GM12891 (cell line): ENCODE results near the gene INMT. TPM values are rescaled to one million over a fixed set of nuclear protein-coding genes. Genes with fewer than 3 reads are reported as not detected.

ENCODE experiments used
- DNase-seq: peaks from one replicate; pipeline ENCODE4 v3.0.0; 2011; ENCODE audit warnings: low spot score; ENCODE audit not compliant: insufficient read length
- FAIRE-seq: peaks from 2 replicates; lab custom pipeline; 2011; peaks lifted over from hg19 to GRCh38; lab: Jason Lieb, UNC
- PAX5 ChIP-seq: IDR thresholded peaks from 2 replicates; pipeline ENCODE4 v1.6.1; 2011; ENCODE audit warnings: low read length, moderate library complexity, mild to moderate bottlenecking; ENCODE audit not compliant: insufficient read depth, severe bottlenecking
- POLR2A ChIP-seq: IDR thresholded peaks from 2 replicates; pipeline ENCODE4 v1.6.1; 2011; ENCODE audit warnings: low read depth, low read length, control low read depth
- POLR2AphosphoS5 ChIP-seq: IDR thresholded peaks from 2 replicates; pipeline ENCODE4 v1.6.1; 2011; ENCODE audit warnings: low read depth, low read length, control low read depth
- POU2F2 ChIP-seq: IDR thresholded peaks from 2 replicates; pipeline ENCODE4 v1.6.1; 2011; ENCODE audit warnings: low read depth, mild to moderate bottlenecking, control low read depth, low read length, moderate library complexity
- SPI1 ChIP-seq: IDR thresholded peaks from 2 replicates; pipeline ENCODE4 v1.6.1; 2011; ENCODE audit warnings: low read depth, low read length, control low read depth
- TAF1 ChIP-seq: IDR thresholded peaks from 2 replicates; pipeline ENCODE4 v1.6.1; 2011; ENCODE audit warnings: low read depth, low read length, control low read depth
- polyA plus RNA-seq: library from polyadenylated mRNA; unstranded; fragments of >200 nt; gene quantifications from one replicate; pipeline ENCODE4 v1.2.1, GENCODE V29; 2012; ENCODE audit warnings: low read depth, missing spikeins, inconsistent platforms; ENCODE audit not compliant: missing spikeins

INMT gene
- polyA plus RNA-seq, result 0.10 TPM

GRCh38 chr7:30751696-30752273 is at the start of gene INMT:
Gene INMT (plus strand): TSS chr7:30752135. CDS start chr7:30752151, 16 bp downstream.
- no peak for TF ChIP-seq TAF1
- no peak for TF ChIP-seq POLR2AphosphoS5
- TF ChIP-seq PAX5, result no peak
- TF ChIP-seq SPI1, result no peak
- no peak for TF ChIP-seq POU2F2
- TF ChIP-seq POLR2A, result no peak
- FAIRE-seq (no peak), DNase-seq (no peak)

GRCh38 chr7:30702200-30702599 is 49.7 kb upstream of the INMT start:
- no peak for FAIRE-seq
- DNase-seq, result no peak
- TF ChIP-seq POLR2A, result no peak
- TF ChIP-seq PAX5, result no peak
- no peak for TF ChIP-seq POU2F2
- TF ChIP-seq TAF1, result no peak
- TF ChIP-seq POLR2AphosphoS5, result no peak
- TF ChIP-seq SPI1, result no peak

GRCh38 chr7:30703756-30704155 is 48.2 kb upstream of the INMT start:
- TF ChIP-seq TAF1, result no peak
- TF ChIP-seq SPI1, result no peak
- TF ChIP-seq POLR2AphosphoS5, result no peak
- no peak for TF ChIP-seq PAX5
- TF ChIP-seq POU2F2, result no peak
- TF ChIP-seq POLR2A, result no peak
- DNase-seq, result no peak
- FAIRE-seq, result no peak

GRCh38 chr7:30705008-30705407 is 46.9 kb upstream of the INMT start:
- FAIRE-seq (no peak), DNase-seq (no peak)
- TF ChIP-seq PAX5, result no peak
- TF ChIP-seq POLR2A, result no peak
- TF ChIP-seq POU2F2, result no peak
- no peak for TF ChIP-seq POLR2AphosphoS5
- TF ChIP-seq SPI1, result no peak
- TF ChIP-seq TAF1, result no peak

- no peak for FAIRE-seq
- no peak for DNase-seq
- no peak for TF ChIP-seq POLR2A
- no peak for TF ChIP-seq PAX5
- no peak for TF ChIP-seq TAF1
Measured at GRCh38 chr7:30705596-30705995, 46.3 kb upstream of the INMT start.

- FAIRE-seq, result no peak
- DNase-seq, result no peak
- no peak for TF ChIP-seq POU2F2
- TF ChIP-seq POLR2A, result no peak
- TF ChIP-seq PAX5, result no peak
- TF ChIP-seq POLR2AphosphoS5, result no peak
- no peak for TF ChIP-seq TAF1
- no peak for TF ChIP-seq SPI1
Measured at GRCh38 chr7:30706316-30706715, 45.6 kb upstream of the INMT start.

GRCh38 chr7:30706908-30707307 is 45.0 kb upstream of the INMT start:
- no peak for DNase-seq
- no peak for FAIRE-seq
- TF ChIP-seq POU2F2 (no peak), POLR2A (no peak), SPI1 (no peak), POLR2AphosphoS5 (no peak), TAF1 (no peak)

GRCh38 chr7:30707391-30708357 is 44.3 kb upstream of the INMT start:
- FAIRE-seq, result no peak

GRCh38 chr7:30708412-30708811 is 43.5 kb upstream of the INMT start:
- no peak for DNase-seq
- TF ChIP-seq SPI1 (no peak), PAX5 (no peak), POLR2AphosphoS5 (no peak), TAF1 (no peak), POU2F2 (no peak), POLR2A (no peak)
- FAIRE-seq, result no peak

More at GRCh38 chr7:30707391-30708357, 44.3 kb upstream of the INMT start:
- TF ChIP-seq POLR2AphosphoS5, result no peak
- TF ChIP-seq PAX5, result no peak
- TF ChIP-seq SPI1, result no peak
- no peak for TF ChIP-seq POU2F2
- TF ChIP-seq POLR2A, result no peak
- TF ChIP-seq TAF1, result no peak
- no peak for DNase-seq

GRCh38 chr7:30708983-30709382 is 43.0 kb upstream of the INMT start:
- DNase-seq, result no peak
- no peak for TF ChIP-seq POLR2A
- TF ChIP-seq SPI1, result no peak

More at GRCh38 chr7:30708983-30709382, 43.0 kb upstream of the INMT start:
- FAIRE-seq, result no peak
